GM19463 (cell line): ENCODE results near the gene PWWP2B.

Experiments
- ATAC-seq: cut with Tn5 transposase; IDR thresholded peaks from one replicate; pipeline ENCODE4 v1.9.1; 2021; ENCODE audit warnings: mild to moderate bottlenecking, moderate library complexity; ENCODE audit not compliant: unreplicated experiment

The PWWP2B gene

GRCh38 chr10:132455986-132456847 is 59.2 kb downstream of the PWWP2B start:
- ATAC-seq, result no peak

- ATAC-seq, result no peak
Measured at GRCh38 chr10:132456881-132457280, 59.9 kb downstream of the PWWP2B start.

- ATAC-seq, result no peak
Measured at GRCh38 chr10:132457328-132458070, 60.5 kb downstream of the PWWP2B start.

- no peak for ATAC-seq
Measured at GRCh38 chr10:132458071-132458585, 61.1 kb downstream of the PWWP2B start.

GRCh38 chr10:132458586-132459300 is 61.7 kb downstream of the PWWP2B start:
- peak; percentile 65 for ATAC-seq

- ATAC-seq, result no peak
Measured at GRCh38 chr10:132459301-132460003, 62.5 kb downstream of the PWWP2B start.

GRCh38 chr10:132460071-132460470 is 63.1 kb downstream of the PWWP2B start:
- ATAC-seq, result no peak

GRCh38 chr10:132460691-132461090 is 63.7 kb downstream of the PWWP2B start:
- ATAC-seq, result no peak

GRCh38 chr10:132461103-132461682 is 64.2 kb downstream of the PWWP2B start:
- no peak for ATAC-seq

GRCh38 chr10:132461683-132462231 is 64.8 kb downstream of the PWWP2B start:
- no peak for ATAC-seq

GRCh38 chr10:132462463-132463332 is 65.7 kb downstream of the PWWP2B start:
- no peak for ATAC-seq

- ATAC-seq, result no peak
Measured at GRCh38 chr10:132463333-132464255, 66.6 kb downstream of the PWWP2B start.

- no peak for ATAC-seq
Measured at GRCh38 chr10:132464256-132465192, 67.5 kb downstream of the PWWP2B start.

GRCh38 chr10:132465193-132465888 is 68.3 kb downstream of the PWWP2B start:
- no peak for ATAC-seq

GRCh38 chr10:132465889-132466519 is 69.0 kb downstream of the PWWP2B start:
- ATAC-seq, result no peak
